Karpas-422 (cell line): ENCODE results near the gene NELFE. TPM values are rescaled to one million over a fixed set of nuclear protein-coding genes. Genes with fewer than 3 reads are reported as not detected.
"Not testable (repeated sequence)": the region's sequence is repeated elsewhere in the genome, so short reads cannot be mapped to it uniquely, and the experiment has no call there.

Source experiments
- DNase-seq: peaks from one replicate; pipeline ENCODE4 v3.0.0-alpha.2; 2015
- H2AFZ ChIP-seq: fragments of 200-600 bp; sonication (generic); 2 replicates; pipeline ENCODE4 v1.6.1; 2014; ENCODE audit warnings: antibody characterized with exemption, low read length, mixed read lengths
- H3K27ac ChIP-seq: fragments of 200-600 bp; sonication (generic); 2 replicates; pipeline ENCODE4 v1.5.1; 2014; ENCODE audit warnings: mild to moderate bottlenecking, low read length, moderate library complexity
- H3K27me3 ChIP-seq: fragments of 200-600 bp; sonication (generic); 2 replicates; pipeline ENCODE4 v1.6.1; 2014; ENCODE audit warnings: low read length, mixed read lengths
- H3K36me3 ChIP-seq: fragments of 200-600 bp; sonication (generic); 2 replicates; pipeline ENCODE4 v1.6.1; 2014; ENCODE audit warnings: low read length, mixed read lengths; ENCODE audit not compliant: insufficient read depth
- H3K4me1 ChIP-seq: fragments of 200-600 bp; sonication (generic); 2 replicates; pipeline ENCODE4 v1.6.1; 2014; ENCODE audit warnings: mild to moderate bottlenecking, low read length, mixed read lengths
- H3K4me2 ChIP-seq: fragments of 200-600 bp; sonication (generic); 2 replicates; pipeline ENCODE4 v1.6.1; 2014; ENCODE audit warnings: low read length, low read depth, mild to moderate bottlenecking; ENCODE audit not compliant: poor library complexity, severe bottlenecking
- H3K4me3 ChIP-seq: fragments of 200-600 bp; sonication (generic); 2 replicates; pipeline ENCODE4 v1.5.1; 2014; ENCODE audit warnings: mild to moderate bottlenecking, antibody characterized with exemption, low read length, mixed read lengths
- H3K79me2 ChIP-seq: fragments of 200-600 bp; sonication (generic); 2 replicates; pipeline ENCODE4 v1.6.1; 2014; ENCODE audit warnings: mild to moderate bottlenecking, low read length, mixed read lengths
- H3K9ac ChIP-seq: fragments of 200-600 bp; sonication (generic); 2 replicates; pipeline ENCODE4 v1.6.0; 2014; ENCODE audit warnings: low read length
- H3K9me2 ChIP-seq: fragments of 200-600 bp; sonication (generic), shearing (Covaris generic); replicated peaks from 2 replicates; pipeline ENCODE4 v1.6.0; 2014; ENCODE audit warnings: mild to moderate bottlenecking, low read length, moderate library complexity; ENCODE audit not compliant: insufficient read depth
- H3K9me3 ChIP-seq: fragments of 300-700, 200-600 bp; sonication (generic); 2 replicates; pipeline ENCODE4 v1.6.1; 2014; ENCODE audit warnings: low read length, mixed read lengths
- H4K20me1 ChIP-seq: fragments of 200-600 bp; sonication (generic); 2 replicates; pipeline ENCODE4 v1.6.1; 2014; ENCODE audit warnings: mild to moderate bottlenecking, antibody characterized with exemption, low read length, low read depth; ENCODE audit not compliant: insufficient read depth
- total RNA-seq: library from RNA; depleted of rRNA; stranded (reverse); fragments of >200 nt; shearing (Covaris generic); gene quantifications from 2 replicates; pipeline ENCODE4 v1.2.3, GENCODE V29; 2014; ENCODE audit warnings: low replicate concordance

NELFE gene
- total RNA-seq, 1 experiment from 2014 or later: 56.3 TPM

DNA sequence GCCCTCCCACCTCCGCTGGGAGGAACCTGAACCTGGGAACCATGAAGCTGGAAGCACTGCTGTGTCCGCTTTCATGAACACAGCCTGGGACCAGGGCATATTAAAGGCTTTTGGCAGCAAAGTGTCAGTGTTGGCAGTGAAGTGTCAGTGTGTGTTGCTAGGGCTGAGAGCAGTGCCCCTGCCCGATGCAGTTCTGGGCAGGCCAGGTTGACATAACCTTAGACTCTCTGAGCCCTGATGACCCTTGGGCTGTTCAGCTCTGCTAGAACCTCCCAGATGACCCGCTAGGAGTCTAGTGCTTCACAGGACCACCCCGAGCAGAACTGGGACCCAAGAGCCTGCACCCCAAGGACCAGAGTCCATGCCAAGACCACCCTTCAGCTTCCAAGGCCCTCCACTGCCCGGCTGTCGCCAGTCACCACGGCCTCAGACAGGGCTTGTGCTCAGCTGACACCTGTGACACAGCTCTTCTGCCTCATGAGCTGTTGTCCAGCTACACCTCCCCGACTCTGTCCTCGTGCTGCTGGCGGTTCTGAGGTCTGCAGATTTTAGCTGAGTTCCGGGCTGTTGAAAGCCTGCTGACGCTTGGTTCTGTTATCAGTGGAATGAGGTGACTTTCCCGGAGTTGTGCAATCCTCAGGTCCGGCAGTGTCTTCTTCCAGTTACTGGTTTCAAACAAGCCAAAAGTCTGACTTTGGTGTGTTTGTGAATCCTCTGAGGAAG, 43.9 kb upstream of the NELFE start:
- not testable (repeated sequence) for H3K9ac ChIP-seq, H3K79me2 ChIP-seq

DNA sequence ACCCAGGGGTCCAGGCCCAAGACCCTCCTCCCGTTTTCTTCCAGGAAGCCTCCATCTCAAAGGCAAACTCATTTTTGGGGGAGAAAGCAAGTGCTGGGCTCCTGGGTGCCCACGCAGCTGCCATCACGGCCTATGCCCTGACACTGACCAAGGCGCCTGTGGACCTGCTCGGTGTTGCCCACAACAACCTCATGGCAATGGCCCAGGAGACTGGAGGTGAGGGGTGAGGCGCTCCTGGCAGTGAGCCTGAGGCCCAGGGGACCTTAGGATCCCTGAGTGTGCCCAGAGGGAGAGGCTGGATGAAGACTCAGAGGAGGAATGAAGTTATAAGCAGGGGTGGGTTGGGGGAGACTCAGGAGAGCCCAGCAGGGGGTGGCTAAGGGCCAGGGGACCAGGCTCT, 37.6 kb upstream of the NELFE start:
- not testable (repeated sequence) for H4K20me1 ChIP-seq, H3K4me1 ChIP-seq, H3K36me3 ChIP-seq, H2AFZ ChIP-seq, H3K79me2 ChIP-seq, H3K27me3 ChIP-seq, H3K9me2 ChIP-seq, H3K4me3 ChIP-seq, DNase-seq, H3K4me2 ChIP-seq, H3K9ac ChIP-seq, H3K27ac ChIP-seq, H3K9me3 ChIP-seq

More for the DNA sequence above, 43.9 kb upstream of the NELFE start:
- not testable (repeated sequence) for H3K4me3 ChIP-seq, H2AFZ ChIP-seq, H3K9me3 ChIP-seq, H3K4me2 ChIP-seq, H3K4me1 ChIP-seq, DNase-seq, H4K20me1 ChIP-seq, H3K36me3 ChIP-seq, H3K27ac ChIP-seq, H3K27me3 ChIP-seq, H3K9me2 ChIP-seq

DNA sequence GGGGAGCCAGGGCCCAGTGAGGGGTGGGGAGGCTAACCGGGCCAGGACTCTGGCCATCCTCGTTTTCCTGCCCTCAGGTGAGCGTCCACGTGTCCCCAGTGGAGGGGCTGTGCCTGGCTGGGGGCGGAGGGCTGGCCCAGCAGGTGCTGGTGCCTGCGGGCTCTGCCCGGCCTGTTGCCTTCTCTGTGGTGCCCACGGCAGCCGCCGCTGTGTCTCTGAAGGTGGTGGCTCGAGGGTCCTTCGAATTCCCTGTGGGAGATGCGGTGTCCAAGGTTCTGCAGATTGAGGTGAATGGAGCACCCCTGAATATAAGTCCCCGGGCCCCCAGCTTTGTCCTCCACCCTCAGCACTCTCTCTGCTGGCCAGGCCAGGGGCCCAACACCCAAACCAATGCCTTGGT, 35.6 kb upstream of the NELFE start:
- not testable (repeated sequence) for DNase-seq, H3K4me3 ChIP-seq, H3K9ac ChIP-seq, H4K20me1 ChIP-seq, H3K4me1 ChIP-seq, H3K9me2 ChIP-seq, H3K9me3 ChIP-seq, H3K27ac ChIP-seq, H3K4me2 ChIP-seq, H3K27me3 ChIP-seq, H2AFZ ChIP-seq, H3K79me2 ChIP-seq, H3K36me3 ChIP-seq

DNA sequence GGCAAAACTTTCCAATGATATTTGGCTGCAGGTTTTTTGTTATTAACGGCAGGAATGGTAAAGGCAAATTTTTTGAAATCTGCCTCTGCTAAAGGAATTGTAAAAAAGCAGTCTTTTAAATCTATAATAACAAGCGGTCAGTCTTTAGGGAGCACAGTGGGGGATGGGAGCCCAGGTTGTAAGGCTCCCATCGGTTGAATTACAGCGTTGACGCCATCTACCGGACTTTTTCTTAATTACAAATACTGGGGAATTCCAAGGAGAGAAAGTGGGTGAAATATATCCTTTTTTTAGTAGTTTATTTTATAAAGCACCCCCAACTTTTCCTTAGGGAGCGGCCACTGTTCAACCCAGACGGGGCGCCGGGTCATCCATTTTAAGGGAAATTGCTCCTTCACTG, 30.6 kb upstream of the NELFE start:
- not testable (repeated sequence) for H3K9ac ChIP-seq, H3K27ac ChIP-seq, H3K4me3 ChIP-seq, H3K36me3 ChIP-seq, H3K9me2 ChIP-seq, H3K4me1 ChIP-seq, H4K20me1 ChIP-seq, DNase-seq, H3K79me2 ChIP-seq, H3K9me3 ChIP-seq, H2AFZ ChIP-seq, H3K27me3 ChIP-seq, H3K4me2 ChIP-seq

DNA sequence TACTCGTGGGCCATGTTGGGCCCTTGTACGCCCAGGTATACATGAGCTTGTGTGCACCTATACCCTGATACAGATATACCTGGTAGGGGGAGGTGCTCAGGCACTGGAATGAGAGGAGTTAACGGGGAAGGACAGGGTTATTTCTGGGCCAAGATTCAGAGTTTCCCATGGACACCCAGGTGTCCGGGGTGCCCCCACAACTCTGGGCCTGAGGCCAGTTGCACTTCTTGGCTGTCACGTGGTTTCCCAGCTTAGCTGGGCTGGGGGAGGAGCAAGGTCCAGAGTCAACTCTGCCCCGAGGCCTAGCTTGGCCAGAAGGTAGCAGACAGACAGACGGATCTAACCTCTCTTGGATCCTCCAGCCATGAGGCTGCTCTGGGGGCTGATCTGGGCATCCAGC, 23.0 kb upstream of the NELFE start, which contains the start of gene C4A:
Gene C4A (plus strand): TSS at position 314 of the 400 bp plus-strand sequence. CDS start 51 bp downstream, at position 365.
- H4K20me1 ChIP-seq, H2AFZ ChIP-seq, H3K4me1 ChIP-seq, H3K27me3 ChIP-seq, H3K4me2 ChIP-seq, H3K4me3 ChIP-seq, H3K9ac ChIP-seq, H3K27ac ChIP-seq, H3K9me2 ChIP-seq, H3K79me2 ChIP-seq, DNase-seq, H3K9me3 ChIP-seq, H3K36me3 ChIP-seq: not testable (repeated sequence)

DNA sequence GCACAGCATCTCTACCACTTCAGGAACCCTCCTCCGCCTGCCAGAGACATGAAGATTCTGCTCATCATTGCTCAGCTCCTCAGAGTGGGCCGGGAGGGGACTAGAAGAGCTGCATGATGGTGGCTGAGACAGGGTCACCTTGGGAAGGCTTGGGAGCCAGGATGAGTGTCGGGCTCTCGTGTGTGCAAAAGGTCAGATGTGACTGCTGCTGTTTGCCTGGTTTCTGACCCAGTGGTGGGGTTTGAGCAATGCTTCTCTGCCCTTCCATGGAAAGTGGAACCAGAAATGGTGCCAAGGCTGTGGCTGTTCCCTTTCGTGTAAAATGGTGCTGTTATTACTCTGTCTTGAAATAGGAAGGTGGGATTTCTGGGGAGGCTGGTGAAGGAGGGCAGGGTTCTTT, 22.2 kb upstream of the NELFE start:
- H2AFZ ChIP-seq, H3K9me2 ChIP-seq, H3K4me3 ChIP-seq, DNase-seq, H3K4me1 ChIP-seq, H3K4me2 ChIP-seq, H4K20me1 ChIP-seq, H3K9me3 ChIP-seq, H3K27ac ChIP-seq, H3K79me2 ChIP-seq, H3K27me3 ChIP-seq, H3K9ac ChIP-seq, H3K36me3 ChIP-seq: not testable (repeated sequence)

DNA sequence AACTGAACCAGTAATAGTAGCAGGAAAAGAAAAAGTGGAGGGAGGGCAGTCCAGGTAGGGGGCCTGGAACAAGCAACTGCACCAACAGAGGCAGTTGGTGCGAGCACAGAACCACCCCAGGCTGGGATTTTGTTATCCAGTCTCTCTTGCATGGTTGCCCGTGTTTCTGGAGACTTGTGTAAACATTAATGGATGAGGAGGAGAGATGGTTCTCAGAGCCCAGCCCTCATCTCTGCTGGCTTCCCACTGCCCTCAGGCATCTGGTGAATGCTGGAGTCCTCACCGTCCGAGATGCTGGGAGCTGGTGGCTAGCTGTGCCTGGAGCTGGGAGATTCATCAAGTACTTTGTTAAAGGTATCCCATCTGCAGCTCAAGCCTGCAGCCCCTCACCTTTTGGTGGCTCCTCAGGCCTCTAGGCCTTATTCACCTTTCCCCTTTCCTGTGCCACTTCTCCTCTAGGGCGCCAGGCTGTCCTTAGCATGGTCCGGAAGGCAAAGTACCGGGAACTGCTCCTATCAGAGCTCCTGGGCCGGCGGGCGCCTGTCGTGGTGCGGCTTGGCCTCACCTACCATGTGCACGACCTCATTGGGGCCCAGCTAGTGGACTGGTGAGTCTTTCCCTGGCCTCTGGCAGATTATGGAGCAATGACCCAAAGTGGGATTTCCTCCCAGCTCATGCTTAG, 21.6 kb upstream of the NELFE start:
- H3K27ac ChIP-seq, DNase-seq, H3K4me2 ChIP-seq: not testable (repeated sequence)

DNA sequence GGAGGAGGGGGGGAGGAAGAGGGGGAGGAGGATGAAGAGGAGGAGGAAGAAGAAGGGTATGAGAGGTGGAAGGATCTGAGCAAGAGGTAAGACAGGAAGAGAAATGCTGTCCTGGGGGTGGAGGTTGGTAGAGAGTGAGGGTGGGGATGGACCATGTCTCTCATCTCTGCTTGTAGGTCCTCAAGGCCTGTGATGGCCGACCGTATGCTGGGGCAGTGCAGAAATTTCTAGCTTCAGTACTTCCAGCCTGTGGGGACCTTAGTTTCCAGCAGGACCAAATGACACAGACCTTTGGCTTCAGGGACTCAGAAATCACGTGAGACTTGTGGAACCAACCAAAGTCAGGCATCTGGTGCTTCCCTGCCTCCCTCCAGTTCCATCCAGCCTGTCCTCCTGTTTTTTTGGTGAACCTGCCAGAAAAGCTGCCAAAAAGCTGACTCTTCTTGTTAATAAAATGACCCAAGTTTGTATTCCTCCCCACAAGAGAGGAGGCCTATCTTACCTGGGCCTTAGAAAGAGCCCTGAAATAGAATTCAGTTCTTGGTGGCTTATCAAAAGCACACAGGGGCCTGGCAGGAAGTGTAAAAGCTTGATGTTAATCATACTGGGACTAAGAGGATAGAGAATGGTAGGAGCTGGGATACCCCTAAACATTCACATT, 20.6 kb upstream of the NELFE start:
- H3K9ac ChIP-seq: no peak overlapping the region
- H3K36me3 ChIP-seq: no peaks in the 10 kb centered on the region
- H3K79me2 ChIP-seq: 0 out of 2 replicates have a peak, but pooled peaks cover 3% of the 10 kb centered on the region
- H2AFZ ChIP-seq: no peak overlapping the region
- no peak overlapping the region for H3K4me2 ChIP-seq
- H3K4me1 ChIP-seq: no peaks in the 10 kb centered on the region
- no peaks in the 10 kb centered on the region for H3K9me3 ChIP-seq
- H3K27ac ChIP-seq: no peak overlapping the region
- no peaks in the 10 kb centered on the region for H4K20me1 ChIP-seq
- no peak for DNase-seq
- H3K9me2 ChIP-seq: no peaks in the 10 kb centered on the region
- H3K4me3 ChIP-seq: no peak overlapping the region
- no peaks in the 10 kb centered on the region for H3K27me3 ChIP-seq

More for the DNA sequence above, 21.6 kb upstream of the NELFE start:
- H3K9me2 ChIP-seq, H3K9ac ChIP-seq, H4K20me1 ChIP-seq, H3K4me1 ChIP-seq, H3K27me3 ChIP-seq, H3K9me3 ChIP-seq, H3K4me3 ChIP-seq, H2AFZ ChIP-seq, H3K36me3 ChIP-seq, H3K79me2 ChIP-seq: not testable (repeated sequence)
